HFFc6 (cell line): ENCODE data around the gene PLCB2. TPM values are rescaled to one million over a fixed set of nuclear protein-coding genes. Genes with fewer than 3 reads are reported as not detected.

Experiments
- DNase-seq: peaks from one replicate; pipeline ENCODE4 v3.0.0-alpha.2; 2018
- H3K27ac Mint-ChIP-seq: 2 replicates; pipeline ENCODE4 v1.8.0; 2020; ENCODE audit warnings: mild to moderate bottlenecking, mixed read lengths
- H3K27me3 Mint-ChIP-seq: 2 replicates; pipeline ENCODE4 v1.8.0; 2021; ENCODE audit warnings: mild to moderate bottlenecking, moderate library complexity, mixed read lengths; ENCODE audit not compliant: insufficient read depth
- H3K36me3 Mint-ChIP-seq: 2 replicates; pipeline ENCODE4 v1.8.0; 2021; ENCODE audit warnings: low read depth, mixed read lengths
- H3K4me1 Mint-ChIP-seq: 2 replicates; pipeline ENCODE4 v1.8.0; 2020; ENCODE audit warnings: low read depth, mixed read lengths
- H3K4me3 Mint-ChIP-seq: 2 replicates; pipeline ENCODE4 v1.8.0; 2020; ENCODE audit warnings: mild to moderate bottlenecking, moderate library complexity, mixed read lengths
- H3K9me3 Mint-ChIP-seq: 2 replicates; pipeline ENCODE4 v1.8.0; 2020; ENCODE audit warnings: mild to moderate bottlenecking, mixed read lengths
- CTCF ChIP-seq: fragments of 200-600 bp; sonication (generic); IDR thresholded peaks from 2 replicates; pipeline ENCODE4 v1.5.0; 2021; ENCODE audit warnings: antibody characterized with exemption, mild to moderate bottlenecking
- total RNA-seq, 6 experiments: library from RNA; stranded (reverse); fragmentation: NEBNext Ultra II Directional; extraction: Animal tissue kit (Norgen Biotek cat#: 25700); gene quantifications; 2 replicates in 1 of 6; 3 replicates in 5 of 6; pipeline ENCODE4 v1.2.3, GENCODE V29; 2021

The PLCB2 gene
- total RNA-seq, 6 experiments from 2014 or later: 0.12 to 1.0 (median 0.48) TPM

DNA sequence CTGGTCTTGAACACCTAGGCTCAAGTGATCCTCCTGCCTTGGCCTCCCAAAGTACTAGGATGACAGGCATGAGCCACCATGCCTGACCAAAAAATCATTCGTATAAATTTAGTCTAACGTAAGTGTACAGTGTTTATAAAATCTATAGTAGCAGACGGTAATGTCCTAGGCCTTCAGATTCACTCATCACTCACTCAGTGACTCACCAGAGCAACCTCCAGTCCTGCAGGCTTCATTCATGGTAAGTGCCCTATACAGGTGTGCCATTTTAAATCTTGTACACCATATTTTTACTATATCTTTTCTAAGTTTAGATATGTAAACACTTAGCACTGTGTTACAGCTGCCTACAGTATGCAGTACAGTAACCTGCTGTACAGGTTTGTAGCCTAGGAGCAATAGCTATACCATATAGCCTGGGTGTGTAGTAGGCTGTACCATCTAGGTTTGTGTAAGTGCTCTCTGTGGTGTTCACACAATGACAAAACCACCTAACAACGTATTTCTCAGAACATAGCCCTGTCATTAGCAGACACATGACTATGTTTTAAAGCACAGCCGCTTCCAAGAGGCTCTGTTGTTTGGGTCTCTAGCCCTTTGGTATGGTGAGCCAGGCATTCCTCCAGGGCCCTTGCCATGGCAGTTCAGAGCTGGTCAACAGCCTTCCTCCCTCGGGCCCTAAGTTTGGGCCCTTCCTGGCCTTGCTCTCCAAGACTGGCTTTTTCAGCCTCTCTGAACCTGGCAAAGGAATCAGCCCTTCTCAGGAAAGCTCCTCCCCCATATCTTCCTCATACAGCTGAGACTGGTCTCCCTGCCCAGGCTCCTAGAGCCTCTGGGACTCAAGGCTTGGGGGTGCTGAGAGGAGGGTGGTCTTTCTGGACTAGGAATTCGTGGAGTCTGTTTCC, 34.9 kb upstream of the PLCB2 start:
- H3K27me3 Mint-ChIP-seq: peaks cover 4% of the 10 kb centered on the region
- peak overlapping the region; percentile 80 for H3K27ac Mint-ChIP-seq
- no peak for TF ChIP-seq CTCF
- peaks cover 67% of the 10 kb centered on the region for H3K4me1 Mint-ChIP-seq
- peak; percentile 29 for DNase-seq
- H3K9me3 Mint-ChIP-seq: no peaks in the 10 kb centered on the region
- no peak overlapping the region for H3K4me3 Mint-ChIP-seq
- H3K36me3 Mint-ChIP-seq: peaks cover 12% of the 10 kb centered on the region; the same call in 1 of the 2 replicates

GRCh38 chr15:40340740-40341400, 33.1 kb upstream of the PLCB2 start, which contains the start of gene CCDC9B:
Gene CCDC9B (minus strand): TSS chr15:40340939. CDS start chr15:40340819, 120 bp downstream.
- Mint-ChIP-seq H3K27me3 (peaks cover 2% of the 10 kb centered on the region), H3K27ac (peak within 1 kb of the TSS; percentile 97), H3K9me3 (no peaks in the 10 kb centered on the region), H3K36me3 (peaks cover 12% of the 10 kb centered on the region; the same call in 1 of the 2 replicates), H3K4me1 (peaks cover 68% of the 10 kb centered on the region), H3K4me3 (peak within 1 kb of the TSS; percentile 87)
- DNase-seq: peak; percentile 76
- no peak for TF ChIP-seq CTCF

DNA sequence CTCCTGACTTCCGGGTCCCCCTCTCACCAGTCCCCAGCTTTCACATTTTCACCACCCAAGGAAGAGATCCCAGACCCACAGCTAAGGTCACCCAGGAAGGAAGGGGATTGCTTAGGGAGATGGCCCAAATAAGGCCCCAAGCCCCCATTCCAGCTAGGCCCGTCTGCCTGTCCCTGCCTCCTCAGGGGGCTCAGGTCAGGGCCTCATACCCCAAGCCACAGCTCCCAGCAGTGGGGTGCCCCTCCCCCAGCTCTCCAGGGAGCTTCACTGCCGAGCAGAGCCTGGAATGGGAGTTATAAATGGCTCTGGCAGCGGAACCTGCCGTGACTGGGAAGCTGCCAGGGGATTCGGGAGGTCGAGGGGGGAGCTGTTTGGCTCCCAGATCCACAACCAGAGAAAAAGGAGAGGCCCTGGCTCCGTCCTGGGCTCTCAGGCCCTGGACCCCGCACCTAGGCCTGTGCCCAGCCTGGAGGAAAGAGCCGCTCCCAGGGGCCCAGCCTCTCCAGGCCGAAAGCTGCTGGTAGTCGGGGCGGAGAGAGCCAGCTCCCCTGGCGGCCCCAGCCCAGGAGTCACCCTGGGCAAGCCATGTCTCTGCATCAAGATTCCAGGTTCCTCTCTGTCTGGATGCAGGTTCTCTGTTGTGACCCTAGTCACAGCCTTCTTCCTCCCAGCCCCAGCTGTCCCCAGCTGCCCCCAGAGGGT, 32.5 kb upstream of the PLCB2 start:
- peak overlapping the region; percentile 97 for H3K27ac Mint-ChIP-seq
- TF ChIP-seq CTCF: no peak
- peaks cover 72% of the 10 kb centered on the region for H3K4me1 Mint-ChIP-seq
- H3K9me3 Mint-ChIP-seq: no peaks in the 10 kb centered on the region
- peak; percentile 26 for DNase-seq
- H3K4me3 Mint-ChIP-seq: peak overlapping the region; percentile 87
- H3K36me3 Mint-ChIP-seq: peaks cover 12% of the 10 kb centered on the region; the same call in 1 of the 2 replicates
- H3K27me3 Mint-ChIP-seq: peaks cover 2% of the 10 kb centered on the region

DNA sequence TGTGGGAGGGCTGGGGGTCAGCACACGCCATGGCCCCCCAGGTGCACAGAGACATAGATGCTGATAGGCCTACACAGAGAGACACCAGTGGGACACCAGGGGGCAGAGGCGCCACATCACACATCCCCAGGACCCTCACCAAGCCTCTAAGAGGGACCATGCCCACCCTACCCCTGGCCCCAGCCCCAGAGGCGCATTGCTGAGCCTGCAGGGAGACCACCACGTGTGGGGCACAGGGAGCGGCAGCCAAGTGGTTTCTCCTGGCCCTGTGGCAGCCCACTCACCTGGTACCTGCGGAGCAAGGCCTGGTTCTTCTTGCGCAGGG, 31.8 kb upstream of the PLCB2 start:
- DNase-seq: no peak
- peak overlapping the region; percentile 87 for H3K4me3 Mint-ChIP-seq
- H3K27ac Mint-ChIP-seq: peak overlapping the region; percentile 97
- peaks cover 2% of the 10 kb centered on the region for H3K27me3 Mint-ChIP-seq
- peaks cover 72% of the 10 kb centered on the region for H3K4me1 Mint-ChIP-seq
- peaks cover 12% of the 10 kb centered on the region; the same call in 1 of the 2 replicates for H3K36me3 Mint-ChIP-seq
- no peaks in the 10 kb centered on the region for H3K9me3 Mint-ChIP-seq
- peak; percentile 36; the same call in 1 of the 2 replicates for TF ChIP-seq CTCF

- Mint-ChIP-seq H3K4me1 (peaks cover 72% of the 10 kb centered on the region), H3K4me3 (peak overlapping the region; percentile 87), H3K9me3 (no peaks in the 10 kb centered on the region), H3K27ac (peak overlapping the region; percentile 97), H3K27me3 (peaks cover 3% of the 10 kb centered on the region), H3K36me3 (peaks cover 15% of the 10 kb centered on the region; the same call in 1 of the 2 replicates)
- DNase-seq: peak; percentile 92
- no peak for TF ChIP-seq CTCF
Measured at GRCh38 chr15:40338921-40339620, 31.3 kb upstream of the PLCB2 start.
